SK-N-MC (cell line): ENCODE results near the gene LIMS2.

Experiments
- DNase-seq: peaks from one replicate; pipeline ENCODE4 v3.0.0-alpha.2; 2011; ENCODE audit warnings: low read depth, low spot score
- H3K27ac ChIP-seq: fragments of 200-600 bp; sonication (generic); 2 replicates; pipeline ENCODE4 v1.5.1; 2016; ENCODE audit warnings: mixed run types
- H3K36me3 ChIP-seq: fragments of 200-600 bp; sonication (generic); 2 replicates; pipeline ENCODE4 v1.6.1; 2017; ENCODE audit warnings: antibody characterized with exemption, low read length, mixed read lengths; ENCODE audit not compliant: insufficient read depth
- H3K4me3 ChIP-seq: fragments of 200-600 bp; sonication (generic); 2 replicates; pipeline ENCODE4 v1.5.1; 2016
- H3K9ac ChIP-seq: fragments of 200-600 bp; sonication (generic); 2 replicates; pipeline ENCODE4 v1.8.0; 2017; ENCODE audit warnings: mixed run types, mixed read lengths; ENCODE audit not compliant: insufficient read length
- H3K9me3 ChIP-seq: fragments of 200-600 bp; sonication (generic); 2 replicates; pipeline ENCODE4 v1.6.1; 2017; ENCODE audit warnings: low read depth, mild to moderate bottlenecking, antibody characterized with exemption, low read length, moderate library complexity, mixed read lengths
- EZH2 ChIP-seq: fragments of 200-600 bp; sonication (generic); IDR thresholded peaks from one replicate; pipeline ENCODE4 v1.6.1; 2017; ENCODE audit warnings: antibody characterized with exemption
- FOXP2 ChIP-seq: optimal IDR thresholded peaks from 2 replicates; pipeline ENCODE3; 2011; ENCODE audit warnings: mild to moderate bottlenecking, moderate library complexity; ENCODE audit not compliant: insufficient read depth; ENCODE audit errors: extremely low read length, control extremely low read depth
- POLR2AphosphoS5 ChIP-seq: IDR thresholded peaks from 2 replicates; pipeline ENCODE4 v1.6.1; 2012; ENCODE audit warnings: mild to moderate bottlenecking, low read depth, low read length, borderline replicate concordance

Gene LIMS2

GRCh38 chr2:127637236-127637630, 38.1 kb downstream of the LIMS2 start:
- H3K4me3 ChIP-seq = peak overlapping the region; percentile 47; the same call in 1 of the 2 replicates
- H3K36me3 ChIP-seq = no peaks in the 10 kb centered on the region
- no peak for DNase-seq
- TF ChIP-seq POLR2AphosphoS5 = no peak
- TF ChIP-seq EZH2 = no peak
- TF ChIP-seq FOXP2 = no peak
- H3K9me3 ChIP-seq = no peaks in the 10 kb centered on the region
- H3K9ac ChIP-seq = peak overlapping the region; percentile 49
- H3K27ac ChIP-seq = peak overlapping the region; percentile 89

GRCh38 chr2:127636248-127637235, 38.8 kb downstream of the LIMS2 start:
- no peak for TF ChIP-seq FOXP2
- no peak for TF ChIP-seq POLR2AphosphoS5
- Histone ChIP-seq H3K36me3 (no peaks in the 10 kb centered on the region), H3K27ac (peak overlapping the region; percentile 89), H3K9me3 (no peaks in the 10 kb centered on the region), H3K4me3 (no peak overlapping the region), H3K9ac (no peak overlapping the region)
- no peak for DNase-seq

- H3K9ac ChIP-seq = no peak overlapping the region
- no peak overlapping the region for H3K4me3 ChIP-seq
- H3K27ac ChIP-seq = no peak overlapping the region
- no peaks in the 10 kb centered on the region for H3K36me3 ChIP-seq
- TF ChIP-seq FOXP2 = no peak
- TF ChIP-seq POLR2AphosphoS5 = no peak
- TF ChIP-seq EZH2 = no peak
- no peaks in the 10 kb centered on the region for H3K9me3 ChIP-seq
- no peak for DNase-seq
These were observed 39.7 kb downstream of the LIMS2 start for GRCh38 chr2:127635380-127636237.

GRCh38 chr2:127634626-127635379, 40.5 kb downstream of the LIMS2 start:
- TF ChIP-seq EZH2 = no peak
- no peak for TF ChIP-seq POLR2AphosphoS5
- TF ChIP-seq FOXP2 = no peak
- no peak overlapping the region for H3K9ac ChIP-seq
- H3K36me3 ChIP-seq = no peaks in the 10 kb centered on the region
- no peaks in the 10 kb centered on the region for H3K9me3 ChIP-seq
- no peak overlapping the region for H3K27ac ChIP-seq
- DNase-seq = no peak
- H3K4me3 ChIP-seq = no peak overlapping the region

- no peak overlapping the region for H3K27ac ChIP-seq
- no peak for DNase-seq
- H3K4me3 ChIP-seq = no peak overlapping the region
- H3K9ac ChIP-seq = no peak overlapping the region
- H3K36me3 ChIP-seq = no peaks in the 10 kb centered on the region
- no peak for TF ChIP-seq FOXP2
- no peak for TF ChIP-seq EZH2
- no peak for TF ChIP-seq POLR2AphosphoS5
- H3K9me3 ChIP-seq = no peaks in the 10 kb centered on the region
These were observed 41.2 kb downstream of the LIMS2 start for GRCh38 chr2:127634066-127634617.

GRCh38 chr2:127633556-127634065, 41.7 kb downstream of the LIMS2 start:
- Histone ChIP-seq H3K36me3 (no peaks in the 10 kb centered on the region), H3K9ac (no peak overlapping the region), H3K27ac (no peak overlapping the region), H3K9me3 (no peaks in the 10 kb centered on the region), H3K4me3 (no peak overlapping the region)
- no peak for TF ChIP-seq EZH2
- no peak for TF ChIP-seq POLR2AphosphoS5
- TF ChIP-seq FOXP2 = no peak
- DNase-seq = no peak
